Tibial artery (tissue), 4 donors: ENCODE results near the gene CEP83.

Source experiments
- DNase-seq, 2 donors: peaks; one replicate each; pipeline ENCODE4 v3.0.0-alpha.2; 2019
- H3K27ac ChIP-seq, 2 donors: fragments of 200-600 bp; sonication (generic) in 1 of 2; 1 replicate in 1 of 2; 2 replicates in 1 of 2; pipeline ENCODE4 v1.5.1; 2018 to 2019; ENCODE audit warnings: mild to moderate bottlenecking in 1 of 2
- H3K27me3 ChIP-seq, 2 donors: fragments of 200-600 bp; sonication (generic) in 1 of 2; one replicate each; pipeline versions ENCODE4 v1.5.1 to v1.6.0; 2016 to 2019
- H3K36me3 ChIP-seq, 3 donors: fragments of 200-600 bp; sonication (generic) in 2 of 3; one replicate each; pipeline ENCODE4 v1.5.1; 2016 to 2019; ENCODE audit warnings: mild to moderate bottlenecking in 2 of 3
- H3K4me1 ChIP-seq, 4 donors: fragments of 200-600 bp; sonication (generic) in 2 of 4; 1 replicate in 3 of 4; 2 replicates in 1 of 4; pipeline ENCODE4 v1.5.1; 2016 to 2019
- H3K4me3 ChIP-seq, 2 donors: fragments of 200-600 bp; sonication (generic) in 1 of 2; 1 replicate in 1 of 2; 2 replicates in 1 of 2; pipeline ENCODE4 v1.5.1; 2018 to 2019; ENCODE audit warnings: mild to moderate bottlenecking in 2 of 2
- H3K9me3 ChIP-seq, 3 donors: fragments of 200-600 bp; sonication (generic) in 1 of 3; one replicate each; pipeline ENCODE4 v1.5.1; 2016 to 2019
- CTCF ChIP-seq, 2 experiments: fragments of 200-600 bp in 1 of 2; fragments of 450-650 bp in 1 of 2; IDR thresholded peaks; one replicate each; pipeline ENCODE4 v1.5.1; 2017 to 2019; ENCODE audit warnings: antibody characterized with exemption in 2 of 2, mild to moderate bottlenecking in 1 of 2, moderate library complexity in 1 of 2
- intact Hi-C: fragments of 100-400 bp; cut with DNase I; formaldehyde crosslinking; loops from one replicate; pipeline ENCODE4 v1.15.0; 2023; ENCODE audit warnings: low total_unique reads

Gene CEP83

GRCh38 chr12:94377599-94377998 lies 82.1 kb downstream of the CEP83 start:
- intact Hi-C loops: no loop called here
- TF ChIP-seq CTCF (IDR thresholded peaks at IDR 0.05): no peak
- Histone ChIP-seq H3K27ac (no peak overlapping the region), H3K36me3 (peaks cover 0 to 4% (median 3%) of the 10 kb centered on the region in 3 donors), H3K9me3 (no peaks in the 10 kb centered on the region), H3K4me1 (no peaks in the 10 kb centered on the region), H3K27me3 (no peaks in the 10 kb centered on the region), H3K4me3 (no peak overlapping the region)
- DNase-seq: no peak

GRCh38 chr12:94374124-94374523 lies 85.5 kb downstream of the CEP83 start:
- Histone ChIP-seq H3K27ac (no peak overlapping the region), H3K27me3 (no peaks in the 10 kb centered on the region), H3K36me3 (peaks cover 0 to 4% (median 3%) of the 10 kb centered on the region in 3 donors), H3K4me3 (no peak overlapping the region), H3K9me3 (no peaks in the 10 kb centered on the region), H3K4me1 (no peaks in the 10 kb centered on the region)
- no peak for DNase-seq
- TF ChIP-seq CTCF (IDR thresholded peaks at IDR 0.05): no peak
- intact Hi-C loops: no loop called here

- H3K36me3 ChIP-seq: peaks cover 0 to 9% (median 3%) of the 10 kb centered on the region in 3 donors
- H3K27ac ChIP-seq: no peak overlapping the region
- no peaks in the 10 kb centered on the region for H3K9me3 ChIP-seq
- H3K4me1 ChIP-seq: no peaks in the 10 kb centered on the region
- no peak overlapping the region for H3K4me3 ChIP-seq
- intact Hi-C loops: no loop called here
- DNase-seq: no peak
- H3K27me3 ChIP-seq: no peaks in the 10 kb centered on the region
- no peak for TF ChIP-seq CTCF (IDR thresholded peaks at IDR 0.05)
These were observed 87.2 kb downstream of the CEP83 start for GRCh38 chr12:94372461-94372860.

- H3K36me3 ChIP-seq: peaks cover 6 to 45% (median 23%) of the 10 kb centered on the region in 3 donors
These were observed 97.0 kb downstream of the CEP83 start for GRCh38 chr12:94362653-94363052.

GRCh38 chr12:94359761-94360160 lies 99.9 kb downstream of the CEP83 start:
- intact Hi-C loops: no loop called here
- Histone ChIP-seq H3K27ac (no peak overlapping the region), H3K9me3 (peaks cover 0 to 25% (median 12%) of the 10 kb centered on the region in 3 donors), H3K36me3 (peaks cover 13 to 54% (median 27%) of the 10 kb centered on the region in 3 donors), H3K4me1 (no peaks in the 10 kb centered on the region), H3K4me3 (no peak overlapping the region), H3K27me3 (no peaks in the 10 kb centered on the region)
- no peak for TF ChIP-seq CTCF (IDR thresholded peaks at IDR 0.05)
- no peak for DNase-seq

More at GRCh38 chr12:94362653-94363052, 97.0 kb downstream of the CEP83 start:
- no peak for DNase-seq
- no peak for TF ChIP-seq CTCF (IDR thresholded peaks at IDR 0.05)
- Histone ChIP-seq H3K27me3 (no peaks in the 10 kb centered on the region), H3K4me3 (no peak overlapping the region), H3K9me3 (peaks cover 0 to 25% (median 12%) of the 10 kb centered on the region in 3 donors), H3K27ac (no peak overlapping the region), H3K4me1 (no peaks in the 10 kb centered on the region)
- intact Hi-C loops: no loop called here

GRCh38 chr12:94353130-94353529 lies 106.5 kb downstream of the CEP83 start:
- no peak overlapping the region for H3K27ac ChIP-seq
- no peak for DNase-seq
- peaks cover 0 to 40% (median 13%) of the 10 kb centered on the region in 3 donors for H3K9me3 ChIP-seq
- H3K4me3 ChIP-seq: no peak overlapping the region
- TF ChIP-seq CTCF (IDR thresholded peaks at IDR 0.05): no peak
- no peaks in the 10 kb centered on the region for H3K27me3 ChIP-seq
- H3K4me1 ChIP-seq: no peaks in the 10 kb centered on the region
- intact Hi-C loops: no loop called here
- H3K36me3 ChIP-seq: peaks cover 28 to 60% (median 44%) of the 10 kb centered on the region in 3 donors
